HG03439 (cell line): ENCODE measurements around the gene SNRNP70.
"Not testable (repeated sequence)": the region's sequence is repeated elsewhere in the genome, so short reads cannot be mapped to it uniquely, and the experiment has no call there.

Experiments used
- ATAC-seq: cut with Tn5 transposase; IDR thresholded peaks from one replicate; pipeline ENCODE4 v1.9.1; 2021; ENCODE audit warnings: mild to moderate bottlenecking, moderate library complexity; ENCODE audit not compliant: unreplicated experiment

SNRNP70 gene

GRCh38 chr19:49141352-49141751 lies 56.1 kb downstream of the SNRNP70 start:
- no peak for ATAC-seq

- peak; percentile 50 for ATAC-seq
Observed at GRCh38 chr19:49142866-49143335, 57.6 kb downstream of the SNRNP70 start.

- ATAC-seq: no peak
Observed at GRCh38 chr19:49145573-49146407, 60.5 kb downstream of the SNRNP70 start.

GRCh38 chr19:49146408-49146770 lies 61.1 kb downstream of the SNRNP70 start:
- ATAC-seq: not testable (repeated sequence)

GRCh38 chr19:49148044-49148682 lies 62.9 kb downstream of the SNRNP70 start:
- ATAC-seq: no peak

- no peak for ATAC-seq
Observed at GRCh38 chr19:49148784-49149651, 63.8 kb downstream of the SNRNP70 start.

- no peak for ATAC-seq
Observed at GRCh38 chr19:49149652-49150105, 64.4 kb downstream of the SNRNP70 start.

- ATAC-seq: no peak
Observed at GRCh38 chr19:49150106-49150943, 65.1 kb downstream of the SNRNP70 start.

- no peak for ATAC-seq
Observed at GRCh38 chr19:49150944-49151243, 65.6 kb downstream of the SNRNP70 start.

- no peak for ATAC-seq
Observed at GRCh38 chr19:49151267-49152118, 66.2 kb downstream of the SNRNP70 start.

GRCh38 chr19:49152119-49152550 lies 66.9 kb downstream of the SNRNP70 start:
- no peak for ATAC-seq

- ATAC-seq: no peak
Observed at GRCh38 chr19:49153167-49153809, 68.0 kb downstream of the SNRNP70 start.

GRCh38 chr19:49154279-49154678 lies 69.0 kb downstream of the SNRNP70 start:
- ATAC-seq: no peak

GRCh38 chr19:49155005-49155819 lies 70.0 kb downstream of the SNRNP70 start, which contains the start of gene HRC:
HRC (minus strand) TSS chr19:49155396; CDS start chr19:49155237, 159 bp downstream.
- ATAC-seq: no peak

- no peak for ATAC-seq
Observed at GRCh38 chr19:49155820-49156346, 70.6 kb downstream of the SNRNP70 start.

- ATAC-seq: no peak
Observed at GRCh38 chr19:49157445-49158224, 72.4 kb downstream of the SNRNP70 start, which contains the start of gene TRPM4. TRPM4 (plus strand) TSS chr19:49157792; CDS start chr19:49157867, 75 bp downstream.
